Lower leg skin (tissue), 4 donors: ENCODE measurements around the gene SNAP29. TPM values are rescaled to one million over a fixed set of nuclear protein-coding genes. Genes with fewer than 3 reads are reported as not detected.

Source experiments
- DNase-seq, 2 donors: peaks; one replicate each; pipeline ENCODE4 v3.0.0-alpha.2; 2019; ENCODE audit warnings: low spot score in 2 of 2
- H3K4me3 ChIP-seq: fragments of 200-600 bp; sonication (generic); 2 replicates; pipeline ENCODE4 v1.5.1; 2017; ENCODE audit warnings: mild to moderate bottlenecking, low read depth; ENCODE audit not compliant: poor library complexity, severe bottlenecking
- POLR2A ChIP-seq, 2 donors: fragments of 450-650 bp; IDR thresholded peaks; one replicate each; pipeline ENCODE4 v1.6.1; 2016 to 2017; ENCODE audit warnings: antibody characterized with exemption in 2 of 2, mild to moderate bottlenecking in 1 of 2, moderate library complexity in 1 of 2
- WGBS, 2 donors: methylation state at CpG; one replicate each; pipeline ENCODE4 v1.1.5; 2018; 5-methylcytosine and 5-hydroxymethylcytosine counted together
- intact Hi-C: fragments of 100-400 bp; cut with DNase I; formaldehyde crosslinking; loops from one replicate; pipeline ENCODE4 v1.15.0; 2023; ENCODE audit warnings: low total_unique reads
- total RNA-seq, 4 donors: library from RNA; depleted of rRNA; stranded (reverse); fragments of >200 nt; gene quantifications; one replicate each; pipeline ENCODE4 v1.1.0, GENCODE V29; 2016
- TF ChIP-seq, protein P1 (sequence below), 3 donors: fragments of 450-650 bp; IDR thresholded peaks; one replicate each; pipeline ENCODE4 v1.5.1; 2016; ENCODE audit warnings: antibody characterized with exemption in 3 of 3, mild to moderate bottlenecking in 3 of 3, moderate library complexity in 2 of 3

SNAP29 gene
- total RNA-seq, 4 donors from 2014 or later = 25.0 to 34.4 (median 32.9) TPM

DNA sequence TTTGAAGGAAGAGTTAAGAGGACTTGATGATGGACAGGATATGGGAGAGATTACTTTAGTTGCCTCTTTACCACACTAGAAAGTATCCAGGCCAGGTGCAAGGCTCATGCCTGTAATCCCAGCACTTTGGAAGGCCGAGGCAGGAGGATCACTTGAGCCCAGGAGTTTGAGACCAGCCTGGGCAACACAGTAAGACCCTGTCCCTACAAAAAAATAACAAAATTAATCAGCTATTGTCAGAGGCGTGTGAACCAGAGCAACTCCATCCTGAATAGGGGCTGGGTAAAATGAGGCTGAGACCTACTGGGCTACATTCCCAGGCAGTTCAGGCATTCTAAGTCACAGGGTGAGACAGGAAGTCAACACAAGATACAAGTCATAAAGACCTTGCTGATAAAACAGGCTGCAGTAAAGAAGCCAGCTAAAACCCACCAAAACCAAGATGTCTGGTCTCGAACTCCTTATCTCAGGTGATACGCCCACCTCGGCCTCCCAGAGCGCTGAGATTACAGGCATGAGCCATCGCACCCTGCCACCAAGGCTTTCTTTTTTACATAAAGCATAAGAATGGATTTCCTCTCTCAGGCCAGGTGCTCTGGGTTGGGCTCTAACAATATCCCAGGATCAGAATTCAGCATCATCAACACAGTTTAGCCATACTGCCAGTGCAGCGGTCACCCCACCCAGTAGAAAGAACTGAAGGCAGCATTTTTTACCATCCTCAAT is 18.0 kb upstream of the SNAP29 start:
- 91% methylated on average over 8 of the region's 8 CpGs for WGBS, 2 donors
- H3K4me3 ChIP-seq = no peak overlapping the region
- intact Hi-C loops = no loop called here
- no peak for DNase-seq
- TF ChIP-seq POLR2A (IDR thresholded peaks at IDR 0.05) = no peak
- TF ChIP-seq, protein P1, sequence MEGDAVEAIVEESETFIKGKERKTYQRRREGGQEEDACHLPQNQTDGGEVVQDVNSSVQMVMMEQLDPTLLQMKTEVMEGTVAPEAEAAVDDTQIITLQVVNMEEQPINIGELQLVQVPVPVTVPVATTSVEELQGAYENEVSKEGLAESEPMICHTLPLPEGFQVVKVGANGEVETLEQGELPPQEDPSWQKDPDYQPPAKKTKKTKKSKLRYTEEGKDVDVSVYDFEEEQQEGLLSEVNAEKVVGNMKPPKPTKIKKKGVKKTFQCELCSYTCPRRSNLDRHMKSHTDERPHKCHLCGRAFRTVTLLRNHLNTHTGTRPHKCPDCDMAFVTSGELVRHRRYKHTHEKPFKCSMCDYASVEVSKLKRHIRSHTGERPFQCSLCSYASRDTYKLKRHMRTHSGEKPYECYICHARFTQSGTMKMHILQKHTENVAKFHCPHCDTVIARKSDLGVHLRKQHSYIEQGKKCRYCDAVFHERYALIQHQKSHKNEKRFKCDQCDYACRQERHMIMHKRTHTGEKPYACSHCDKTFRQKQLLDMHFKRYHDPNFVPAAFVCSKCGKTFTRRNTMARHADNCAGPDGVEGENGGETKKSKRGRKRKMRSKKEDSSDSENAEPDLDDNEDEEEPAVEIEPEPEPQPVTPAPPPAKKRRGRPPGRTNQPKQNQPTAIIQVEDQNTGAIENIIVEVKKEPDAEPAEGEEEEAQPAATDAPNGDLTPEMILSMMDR (IDR thresholded peaks at IDR 0.05) = no peak

DNA sequence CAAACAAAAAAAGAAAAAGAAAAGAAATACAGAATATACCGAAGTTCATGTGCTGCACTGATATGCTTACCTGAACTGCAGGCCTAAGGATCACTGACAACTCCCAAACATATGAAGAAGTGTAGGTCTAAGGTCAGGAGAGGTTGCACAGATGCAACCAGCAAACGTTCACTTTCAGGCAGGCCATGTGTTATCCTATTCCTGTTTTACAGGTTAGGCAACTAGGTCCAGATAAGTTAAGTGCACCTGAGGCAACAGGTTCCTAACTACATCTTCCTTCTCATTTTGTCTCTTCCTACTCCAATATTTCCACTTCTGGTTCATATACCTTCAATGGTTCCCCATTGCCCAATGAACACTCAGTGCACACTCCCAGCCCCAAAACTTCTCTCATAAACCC is 15.3 kb upstream of the SNAP29 start:
- no peak for DNase-seq
- TF ChIP-seq POLR2A (IDR thresholded peaks at IDR 0.05) = no peak
- TF ChIP-seq, protein P1 (IDR thresholded peaks at IDR 0.05) = no peak
- WGBS, 2 donors = 16 to 22% methylated on average over 2 of the region's 2 CpGs
- intact Hi-C loops = no loop called here
- no peak overlapping the region for H3K4me3 ChIP-seq

DNA sequence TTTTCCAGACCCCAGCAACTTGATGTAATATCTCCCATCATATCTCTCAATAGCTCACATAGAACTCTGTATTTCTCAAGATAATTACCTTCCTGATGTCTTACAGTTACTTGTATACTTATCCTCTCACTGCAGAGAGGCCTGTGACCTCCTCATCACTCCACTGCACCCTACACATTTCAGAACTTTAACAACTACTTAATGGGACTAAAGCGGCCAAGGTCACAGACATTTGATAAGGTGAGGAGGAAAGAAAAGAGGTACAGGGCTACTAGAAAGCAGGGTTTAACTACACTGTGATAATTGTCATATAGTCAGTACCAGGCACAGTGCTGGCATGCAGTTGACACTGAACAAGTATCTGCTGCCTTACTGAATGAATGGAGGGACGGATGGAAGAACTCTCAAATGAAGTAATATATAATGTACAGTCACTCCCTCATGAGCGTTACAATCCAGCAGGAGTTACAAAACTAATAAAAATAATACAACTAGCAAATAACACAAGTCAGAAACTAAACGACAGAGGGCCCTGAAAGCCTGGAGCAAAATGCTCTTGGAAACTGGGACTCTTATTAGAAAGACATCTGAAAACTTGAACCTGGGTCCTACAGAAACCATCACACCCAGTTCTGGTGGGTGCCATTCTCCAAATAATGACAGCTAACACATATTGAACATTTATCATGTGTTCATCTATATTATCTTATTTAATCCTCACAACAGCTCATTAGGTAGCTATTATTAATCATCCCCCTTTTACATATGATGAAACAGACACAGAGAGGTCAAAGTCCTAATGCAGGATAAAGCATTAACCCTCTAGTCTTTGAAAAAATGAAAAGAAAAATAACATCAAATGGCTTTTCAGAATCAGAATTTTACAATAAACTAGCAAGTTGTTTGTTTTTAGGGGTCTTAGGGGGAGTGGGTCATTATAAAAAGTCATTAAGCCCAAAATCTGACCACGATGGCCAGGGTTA is 14.5 kb upstream of the SNAP29 start:
- WGBS, 2 donors = 88 to 92% methylated on average over 5 of the region's 5 CpGs
- intact Hi-C loops = no loop called here
- DNase-seq = no peak
- H3K4me3 ChIP-seq = no peak overlapping the region
- TF ChIP-seq, protein P1 (IDR thresholded peaks at IDR 0.05) = no peak
- no peak for TF ChIP-seq POLR2A (IDR thresholded peaks at IDR 0.05)

DNA sequence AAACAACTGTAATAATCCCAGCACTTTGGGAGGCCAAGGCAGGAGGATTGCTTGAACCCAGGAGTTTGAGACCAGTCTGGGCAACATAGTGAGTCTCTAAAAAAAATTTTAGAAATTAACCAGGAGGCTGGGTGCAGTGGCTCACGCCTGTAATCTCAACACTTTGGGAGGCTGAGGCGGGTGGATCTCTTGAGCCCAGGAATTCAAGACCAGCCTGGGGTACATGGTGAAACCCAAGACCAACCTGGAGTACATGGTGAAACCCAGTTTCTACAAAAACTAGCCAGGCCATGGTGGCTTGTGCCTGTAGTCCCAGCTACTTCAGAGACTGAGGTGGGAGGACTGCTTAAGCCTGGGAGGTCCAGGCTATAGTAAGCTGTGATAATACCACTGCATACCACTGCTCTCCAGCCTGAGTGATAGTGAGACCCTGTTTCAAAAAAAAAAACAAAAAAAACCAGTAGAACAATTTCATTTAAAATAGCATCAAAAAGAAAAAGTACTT is 11.4 kb upstream of the SNAP29 start:
- WGBS, 2 donors = 88 to 100% methylated on average over 2 of the region's 2 CpGs
- DNase-seq = no peak
- no peak for TF ChIP-seq POLR2A (IDR thresholded peaks at IDR 0.05)
- TF ChIP-seq, protein P1 (IDR thresholded peaks at IDR 0.05) = no peak
- no peak overlapping the region for H3K4me3 ChIP-seq
- intact Hi-C loops = no loop called here

DNA sequence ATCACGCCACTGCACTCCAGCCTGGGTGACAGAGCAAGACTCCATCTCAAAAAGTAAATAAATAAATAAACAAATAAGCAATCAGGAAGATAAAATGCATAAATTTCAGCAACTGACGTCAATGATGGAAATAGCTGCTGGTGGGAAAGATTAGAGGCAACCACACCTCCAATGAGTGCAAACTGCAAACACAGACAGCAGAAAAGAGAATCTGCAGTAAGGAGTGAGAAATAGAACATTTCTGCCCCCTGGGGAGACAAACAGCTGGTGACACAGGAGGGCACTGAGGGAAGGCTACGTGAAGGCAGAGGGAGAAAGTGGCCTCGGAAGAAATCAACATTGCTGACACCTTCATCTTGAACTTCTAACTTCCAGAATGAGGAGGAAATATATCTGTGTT is 6.7 kb upstream of the SNAP29 start:
- no peak overlapping the region for H3K4me3 ChIP-seq
- intact Hi-C loops = no loop called here
- DNase-seq = no peak
- WGBS, 2 donors = 56 to 57% methylated on average over 4 of the region's 4 CpGs
- TF ChIP-seq, protein P1 (IDR thresholded peaks at IDR 0.05) = no peak
- TF ChIP-seq POLR2A (IDR thresholded peaks at IDR 0.05) = no peak
